ENCODE results near the gene ALDH1L1. TPM values are rescaled to one million over a fixed set of nuclear protein-coding genes. Genes with fewer than 3 reads are reported as not detected.

ALDH1L1 gene
- total RNA-seq, 4 donors from 2014 or later, result 43.5 to 108 (median 69.0) TPM

DNA sequence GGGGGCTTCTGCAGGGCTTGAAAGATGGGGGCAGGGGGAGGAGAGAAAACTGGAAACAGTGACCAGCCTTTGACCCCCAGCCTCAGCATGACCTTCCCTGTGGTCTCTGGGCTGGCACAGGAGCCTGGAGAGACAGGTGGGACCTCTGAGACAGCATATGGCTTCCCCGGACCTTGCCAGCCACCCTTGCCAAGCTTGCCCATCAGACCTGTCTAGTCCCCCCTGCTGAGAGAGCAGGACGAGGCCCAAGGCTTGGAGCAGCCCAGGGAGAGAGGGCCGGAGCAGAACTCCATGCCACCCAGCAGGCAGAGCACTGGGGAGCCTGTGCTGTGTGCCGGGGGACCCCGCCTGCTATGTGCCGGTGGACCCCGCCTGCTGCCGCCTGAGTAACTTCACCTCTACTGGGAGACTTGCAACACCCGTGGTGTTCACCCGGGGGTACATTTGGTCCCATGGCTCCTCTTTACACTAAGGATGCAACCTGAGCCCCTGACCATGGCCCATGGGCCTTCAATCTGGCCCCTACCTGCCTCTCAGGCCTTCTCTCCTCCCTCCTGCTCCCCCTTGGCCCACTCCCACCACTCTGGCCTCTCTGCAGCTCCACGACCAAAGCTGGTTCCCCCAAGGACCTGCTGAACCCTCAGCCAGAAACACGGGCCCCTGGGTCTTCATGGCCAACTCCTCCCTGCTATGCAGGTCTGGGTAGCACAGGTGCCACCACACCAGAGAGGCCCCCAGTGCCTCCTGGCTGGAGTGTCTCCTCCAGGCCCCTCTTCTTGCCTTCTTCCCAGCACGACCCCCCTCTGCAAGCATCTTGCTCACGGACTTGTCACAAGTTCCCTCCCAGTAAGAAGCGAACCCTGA lies 75.4 kb downstream of the ALDH1L1 start:
- H3K36me3 ChIP-seq, result peaks cover 0 to 26% of the 10 kb centered on the region in 2 donors
- in situ Hi-C loops (cut with MboI; ENCODE audit: low sequenced_read_pairs in 4 of 4), result no loop called here

DNA sequence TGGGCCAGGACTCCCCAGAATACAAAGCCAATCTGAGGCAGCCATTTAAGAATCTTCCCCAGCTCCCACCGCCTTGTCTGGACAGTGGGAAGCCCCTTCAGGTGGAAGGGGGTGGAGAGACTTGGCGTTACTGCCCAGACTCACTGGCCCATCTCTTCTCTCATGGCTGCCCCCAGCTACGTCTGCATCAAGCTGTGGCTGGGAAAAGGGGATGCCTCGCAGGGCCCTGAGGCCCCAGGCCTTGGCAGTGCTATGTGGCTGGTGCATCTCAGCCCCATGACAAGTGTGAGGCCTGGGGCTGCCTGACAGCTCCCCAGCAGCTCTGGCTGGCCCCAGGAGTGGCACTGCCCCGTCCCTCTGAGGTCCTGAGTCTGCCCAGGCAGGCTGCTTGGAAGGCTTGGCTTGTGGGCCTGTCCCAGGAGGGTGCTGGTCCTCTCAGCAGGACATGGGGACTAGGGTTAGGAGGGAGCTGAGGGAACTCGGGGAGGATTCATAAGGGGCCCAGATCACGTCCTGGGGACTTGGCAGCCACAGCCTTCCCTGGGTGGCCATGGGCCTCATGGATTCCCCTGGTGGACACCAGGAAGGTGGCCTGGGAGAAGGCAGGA lies 76.3 kb downstream of the ALDH1L1 start:
- peaks cover 0 to 25% of the 10 kb centered on the region in 2 donors for H3K36me3 ChIP-seq
- no peak for TF ChIP-seq CTCF (IDR thresholded peaks at IDR 0.05 in 4 of 5, conservative IDR thresholded peaks at IDR 0.05 in 1 of 5)
- no peak for TF ChIP-seq POLR2A (IDR thresholded peaks at IDR 0.05)
- in situ Hi-C loops (cut with MboI; ENCODE audit: low sequenced_read_pairs in 4 of 4), result no loop called here
- DNase-seq (no peak), ATAC-seq (no peak)
- H3K4me3 ChIP-seq, result no peak overlapping the region
- peak overlapping the region; percentile 84 to 87 (median 84) for H3K27ac ChIP-seq
- no peaks in the 10 kb centered on the region for H3K27me3 ChIP-seq
- peaks cover 59% of the 10 kb centered on the region in 2 donors for H3K4me1 ChIP-seq
- intact Hi-C loops (cut with DNase I; ENCODE audit: low total_unique reads), result no loop called here
- no peaks in the 10 kb centered on the region for H3K9me3 ChIP-seq

More for the DNA sequence above, 75.4 kb downstream of the ALDH1L1 start:
- DNase-seq (no peak), ATAC-seq (no peak)
- Histone ChIP-seq H3K27ac (peak overlapping the region; percentile 84 to 87 (median 84)), H3K4me3 (no peak overlapping the region), H3K27me3 (no peaks in the 10 kb centered on the region), H3K4me1 (peaks cover 50 to 51% of the 10 kb centered on the region in 2 donors), H3K9me3 (no peaks in the 10 kb centered on the region)
- no peak for TF ChIP-seq POLR2A (IDR thresholded peaks at IDR 0.05)
- no peak for TF ChIP-seq CTCF (IDR thresholded peaks at IDR 0.05 in 4 of 5, conservative IDR thresholded peaks at IDR 0.05 in 1 of 5)
- intact Hi-C loops (cut with DNase I; ENCODE audit: low total_unique reads), result no loop called here

DNA sequence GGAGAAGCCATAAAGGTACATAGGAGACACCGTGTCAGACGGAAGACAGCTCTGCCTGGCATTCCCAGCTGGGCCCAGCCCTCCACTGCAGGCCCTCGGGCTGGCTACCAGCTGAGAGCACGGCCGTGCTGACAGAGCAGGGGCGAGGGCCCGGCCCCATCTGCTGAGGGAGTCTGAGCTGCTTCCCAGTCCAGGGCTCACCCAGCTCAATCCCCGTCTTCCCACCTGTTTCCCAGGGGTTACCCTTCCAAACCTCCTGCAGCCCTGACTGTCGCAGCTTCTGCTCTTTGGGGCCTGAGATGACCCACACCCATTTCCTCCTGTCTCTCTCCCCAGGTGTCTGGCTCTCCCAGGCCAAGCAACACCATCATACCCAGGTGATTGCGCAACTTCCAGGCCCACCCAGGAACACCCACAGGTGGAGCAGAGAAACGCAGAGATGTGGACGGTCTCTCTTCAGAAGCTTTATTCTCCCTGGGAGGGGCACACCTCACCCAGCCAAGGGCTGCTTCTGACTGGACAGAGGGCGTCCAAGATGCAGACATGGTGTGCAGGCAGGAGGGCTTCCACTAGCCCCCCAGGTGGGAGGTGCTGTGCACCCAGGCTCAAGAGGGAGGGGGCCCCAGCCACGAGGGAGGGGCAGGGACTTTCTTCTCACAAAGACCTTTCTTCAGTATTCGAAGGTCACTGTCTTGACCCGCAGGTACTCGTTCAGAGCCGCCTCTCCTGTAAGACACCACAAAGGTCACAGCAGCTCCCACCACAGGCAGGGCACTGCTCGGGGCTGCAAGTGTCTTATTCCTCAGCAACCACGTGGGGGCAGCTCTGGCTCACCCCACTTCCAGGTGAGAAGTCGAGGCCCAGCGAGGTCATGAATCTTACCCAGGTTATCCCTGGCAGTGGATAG lies 77.0 kb downstream of the ALDH1L1 start:
- no peaks in the 10 kb centered on the region for H3K9me3 ChIP-seq
- peaks cover 65 to 66% of the 10 kb centered on the region in 2 donors for H3K4me1 ChIP-seq
- H3K27me3 ChIP-seq, result no peaks in the 10 kb centered on the region
- peak overlapping the region; percentile 84 to 87 (median 84) for H3K27ac ChIP-seq
- intact Hi-C loops (cut with DNase I; ENCODE audit: low total_unique reads) (loop anchor here (2.0 kb wide), 2 partner anchors 53 to 77 kb away; partner anchors contain the start of gene ALDH1L1), in situ Hi-C loops (cut with MboI; ENCODE audit: low sequenced_read_pairs in 4 of 4) (no loop called here)
- H3K36me3 ChIP-seq, result peaks cover 0 to 18% of the 10 kb centered on the region in 2 donors
- no peak for ATAC-seq
- H3K4me3 ChIP-seq, result no peak overlapping the region
- DNase-seq, result peak in 1 of 2 donors; percentile 21
- TF ChIP-seq CTCF (IDR thresholded peaks at IDR 0.05 in 4 of 5, conservative IDR thresholded peaks at IDR 0.05 in 1 of 5), result no peak
- TF ChIP-seq POLR2A (IDR thresholded peaks at IDR 0.05), result no peak

GRCh38 chr3:126102530-126102951 lies 77.8 kb downstream of the ALDH1L1 start:
- H3K27ac ChIP-seq, result peak overlapping the region; percentile 84 to 87 (median 84)
- in situ Hi-C loops (cut with MboI; ENCODE audit: low sequenced_read_pairs in 4 of 4), result no loop called here
- H3K36me3 ChIP-seq, result peaks cover 0 to 13% of the 10 kb centered on the region in 2 donors
- ATAC-seq (peak; percentile 35 to 72), DNase-seq (peak; percentile 75 to 80)
- H3K4me3 ChIP-seq, result no peak overlapping the region
- no peaks in the 10 kb centered on the region for H3K27me3 ChIP-seq
- intact Hi-C loops (cut with DNase I; ENCODE audit: low total_unique reads), result loop anchor here (2.0 kb wide), 2 partner anchors 54 to 78 kb away; partner anchors contain the start of gene ALDH1L1
- H3K9me3 ChIP-seq, result no peaks in the 10 kb centered on the region
- no peak for TF ChIP-seq POLR2A (IDR thresholded peaks at IDR 0.05)
- TF ChIP-seq CTCF (IDR thresholded peaks at IDR 0.05 in 4 of 5, conservative IDR thresholded peaks at IDR 0.05 in 1 of 5), result no peak
- H3K4me1 ChIP-seq, result peaks cover 65 to 67% of the 10 kb centered on the region in 2 donors
